HG03571 (cell line): Measurements from ENCODE around the gene ZNF44.
"Not testable (repeated sequence)": the region's sequence is repeated elsewhere in the genome, so short reads cannot be mapped to it uniquely, and the experiment has no call there.

Experiments
- ATAC-seq: cut with Tn5 transposase; IDR thresholded peaks from one replicate; pipeline ENCODE4 v1.9.1; 2021; ENCODE audit not compliant: unreplicated experiment

Gene ZNF44

DNA sequence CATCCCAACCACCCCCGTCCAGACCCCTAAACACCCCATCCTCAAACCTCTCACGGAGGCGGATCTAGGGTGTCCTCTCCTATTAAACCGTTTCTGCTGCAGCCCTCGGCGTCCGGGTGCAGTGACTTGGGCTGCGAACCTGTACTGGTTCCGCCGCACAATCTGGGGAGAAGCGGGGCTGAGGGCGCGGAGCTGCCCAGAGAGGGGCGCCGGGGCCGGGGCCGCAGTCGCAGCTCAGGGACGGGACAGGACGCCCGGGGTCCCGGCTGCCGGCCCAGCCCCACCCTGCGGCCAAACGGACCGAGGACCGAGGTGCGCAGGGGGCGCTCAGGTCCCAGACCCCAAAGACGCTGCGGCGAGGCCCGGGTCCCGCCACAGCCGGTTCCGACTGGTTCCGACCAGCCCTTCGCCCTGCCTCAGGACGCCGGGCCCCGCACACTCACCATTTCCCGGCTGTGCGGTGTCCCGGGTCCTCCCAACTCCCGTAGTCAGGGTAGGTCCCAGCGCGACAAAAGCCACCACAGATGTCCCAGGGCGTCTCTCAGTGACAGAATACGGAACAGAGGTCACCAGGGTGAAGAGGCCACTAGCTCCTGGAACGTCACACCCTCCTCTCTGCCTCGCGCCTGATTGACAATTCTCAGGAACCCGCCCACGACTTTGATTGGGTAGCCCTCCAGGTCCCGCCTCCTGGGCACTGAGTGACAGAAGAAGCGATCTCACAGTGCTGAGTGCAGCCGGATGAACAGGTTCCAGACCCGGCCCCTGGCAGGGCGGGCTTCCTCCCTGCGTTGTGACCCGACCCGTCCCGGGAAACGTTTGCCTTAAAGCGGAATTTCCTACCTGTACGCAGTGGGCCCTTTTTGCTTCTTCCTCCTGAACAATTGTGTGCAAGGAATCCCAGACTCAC lies at the start of gene ZNF44:
Gene ZNF44, minus strand, starts transcription at position 635 of the 910 bp plus-strand sequence. Its CDS starts 189 bp downstream, at position 446.
- peak; percentile 90 for ATAC-seq

DNA sequence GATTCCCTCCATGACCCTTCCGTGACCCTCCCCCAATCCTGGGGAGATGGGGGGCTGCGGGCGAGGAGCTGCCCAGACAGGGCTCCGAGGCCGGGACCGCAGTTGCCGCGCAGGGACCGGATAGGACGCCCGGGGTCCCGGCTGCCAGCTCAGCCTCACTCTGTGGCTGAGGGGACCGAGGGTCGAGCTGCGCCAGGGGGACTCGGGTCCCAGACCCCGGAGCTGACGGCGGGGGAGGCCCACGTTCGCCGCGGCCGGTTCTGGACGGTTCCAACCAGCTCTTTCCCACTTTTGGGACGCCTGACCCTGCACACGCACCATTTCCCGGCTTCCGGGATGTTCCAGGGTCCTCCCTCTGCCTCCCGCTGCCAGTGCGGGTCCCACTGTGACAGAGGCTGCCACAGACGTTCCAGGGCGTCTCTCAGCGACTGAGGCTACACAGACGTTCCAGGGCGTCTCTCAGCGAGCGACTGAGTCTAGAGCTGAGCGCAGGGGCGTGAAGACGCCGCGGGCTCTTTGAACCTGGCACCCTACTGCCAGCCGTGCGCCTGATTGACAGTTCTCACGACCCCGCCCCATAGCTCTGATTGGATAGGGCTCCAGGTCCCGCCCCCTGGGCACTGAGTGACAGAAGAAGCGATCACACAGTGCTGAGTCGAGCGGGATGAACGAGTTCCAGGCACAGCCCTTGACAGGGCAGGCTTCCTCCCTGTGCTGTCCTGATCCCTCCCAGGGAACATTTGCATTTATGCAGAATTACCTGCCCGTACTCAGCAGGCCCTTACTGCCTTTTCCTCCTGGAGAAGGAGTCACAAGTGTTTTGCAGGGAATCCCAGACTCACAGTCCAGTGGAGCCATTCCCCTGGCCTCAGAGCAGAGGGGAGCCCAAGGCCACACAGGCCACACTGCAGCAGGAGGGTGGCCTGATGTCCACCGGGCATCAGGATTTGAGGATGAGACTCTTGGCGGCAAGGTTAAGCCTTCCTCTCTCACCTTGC lies 38.8 kb upstream of the ZNF44 start, which contains the start of gene ZNF563:
Gene ZNF563, minus strand, starts transcription at position 472 of the 998 bp plus-strand sequence. Its CDS starts 151 bp downstream, at position 321.
- ATAC-seq = peak; percentile 94

DNA sequence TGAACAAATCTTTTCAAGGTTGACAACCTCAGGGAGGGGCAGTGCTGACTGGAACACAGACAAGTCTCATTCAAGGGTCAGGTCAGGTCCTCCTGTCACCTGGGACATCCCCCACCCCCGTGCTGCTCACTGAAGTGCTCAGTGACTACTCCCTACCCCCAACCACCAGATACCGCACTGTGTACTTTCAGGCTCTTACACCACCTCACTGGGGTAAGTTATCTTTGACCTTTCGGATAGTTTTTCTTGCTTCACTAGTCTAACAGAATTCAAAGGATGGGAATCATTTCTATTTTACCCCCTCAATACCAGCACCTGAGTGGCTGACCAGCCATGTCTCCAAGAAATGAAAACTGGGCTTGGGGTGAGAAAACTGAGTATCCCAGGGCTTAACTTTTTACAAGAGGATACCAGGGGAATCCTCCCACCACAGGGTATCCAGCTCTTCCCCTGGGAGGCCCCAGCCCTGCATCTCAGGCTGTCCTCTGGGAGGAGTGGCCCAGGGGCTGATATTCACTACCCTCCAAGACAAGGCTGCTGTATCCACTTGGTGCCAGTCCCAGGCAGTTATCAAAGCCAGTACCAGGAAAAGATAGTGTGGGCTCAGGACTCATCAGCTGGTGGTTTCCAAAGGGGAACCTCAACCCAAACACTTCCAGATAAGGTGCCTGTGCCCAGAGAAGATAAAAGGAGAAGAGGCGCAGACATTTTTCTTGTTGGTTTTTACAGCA lies 36.7 kb upstream of the ZNF44 start:
- ATAC-seq = no peak

DNA sequence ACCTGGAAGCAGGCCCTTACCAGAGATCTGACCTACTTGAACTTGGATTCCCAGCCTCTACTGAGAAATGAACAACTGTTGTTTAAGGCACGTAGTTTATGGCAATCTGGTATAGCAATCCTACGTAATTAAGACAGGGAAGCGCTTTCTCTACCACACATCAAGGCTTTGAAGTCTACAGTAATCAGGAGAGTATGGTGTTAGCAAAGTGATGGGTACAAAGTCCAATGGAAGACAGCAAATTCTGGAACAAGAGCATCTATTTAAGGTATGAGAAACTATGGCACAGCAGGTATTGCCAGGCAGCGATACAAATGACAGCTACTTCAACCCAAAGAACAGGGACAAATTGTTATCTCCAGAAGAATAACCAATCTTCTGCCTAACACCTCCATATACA lies 35.7 kb upstream of the ZNF44 start:
- ATAC-seq = no peak

DNA sequence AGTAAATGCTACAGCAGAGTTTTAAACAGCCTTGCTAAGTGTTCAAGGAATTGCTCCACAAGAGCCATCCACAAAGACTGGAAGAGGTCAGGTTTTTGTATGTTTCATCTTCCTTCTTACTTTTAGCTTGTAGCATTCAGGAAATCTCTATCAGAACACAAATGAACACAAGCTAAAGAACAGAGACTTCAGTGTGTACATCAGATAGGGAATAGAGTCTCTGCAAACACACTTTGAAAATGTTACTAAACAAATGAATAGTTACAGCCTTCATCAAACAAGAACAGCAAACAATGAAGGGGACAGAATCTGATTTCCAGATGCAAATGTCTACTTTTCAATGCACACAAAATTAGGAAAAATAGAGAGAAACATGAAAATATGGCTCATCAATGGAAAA lies 31.0 kb upstream of the ZNF44 start:
- ATAC-seq = no peak

DNA sequence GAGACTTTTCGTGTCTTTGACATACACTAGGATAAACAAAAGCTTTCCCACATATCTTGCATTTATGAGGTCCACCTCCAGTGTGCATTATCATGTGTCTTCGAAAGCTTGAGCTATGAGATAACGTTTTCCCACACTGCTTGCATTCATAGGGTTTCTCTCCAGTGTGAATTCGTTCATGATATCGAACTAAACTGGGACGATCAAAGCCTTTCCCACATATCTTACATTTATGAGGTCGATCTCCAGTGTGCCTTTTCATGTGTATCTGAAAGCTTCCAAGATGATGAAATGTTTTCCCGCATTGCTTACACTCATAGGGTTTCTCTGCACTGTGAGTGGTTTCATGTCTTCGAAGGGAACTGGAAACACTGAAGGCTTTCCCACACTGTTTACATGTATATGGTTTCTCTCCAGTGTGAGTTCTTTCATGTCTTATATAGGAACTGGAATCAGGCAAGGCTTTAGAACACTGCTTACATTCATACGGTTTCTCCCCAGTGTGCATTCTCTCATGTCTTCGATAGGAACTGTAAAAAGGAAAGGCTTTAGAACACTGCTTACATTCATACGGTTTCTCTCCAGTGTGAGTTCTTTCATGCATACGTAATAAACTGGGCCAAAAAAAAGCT lies 24.2 kb upstream of the ZNF44 start:
- ATAC-seq = no peak

DNA sequence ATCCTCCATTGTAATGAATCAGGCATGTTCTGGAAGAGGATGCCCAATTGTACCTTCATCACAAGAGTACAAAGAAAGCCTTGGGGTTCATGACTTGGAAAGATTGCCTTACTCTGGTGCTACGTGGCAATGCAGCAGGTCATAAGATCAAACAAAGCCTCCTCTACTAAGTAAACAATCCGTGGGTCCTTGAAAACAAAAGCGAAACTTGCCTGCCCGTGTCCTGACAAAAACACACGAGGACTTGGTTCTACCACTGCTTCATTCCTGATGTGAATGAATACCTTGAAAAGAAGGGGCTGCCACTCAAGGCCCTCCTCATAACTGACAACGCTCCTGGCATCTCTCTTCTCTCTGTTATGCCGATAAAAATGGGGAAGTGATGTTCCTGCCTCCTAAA lies 19.9 kb upstream of the ZNF44 start:
- ATAC-seq = no peak

DNA sequence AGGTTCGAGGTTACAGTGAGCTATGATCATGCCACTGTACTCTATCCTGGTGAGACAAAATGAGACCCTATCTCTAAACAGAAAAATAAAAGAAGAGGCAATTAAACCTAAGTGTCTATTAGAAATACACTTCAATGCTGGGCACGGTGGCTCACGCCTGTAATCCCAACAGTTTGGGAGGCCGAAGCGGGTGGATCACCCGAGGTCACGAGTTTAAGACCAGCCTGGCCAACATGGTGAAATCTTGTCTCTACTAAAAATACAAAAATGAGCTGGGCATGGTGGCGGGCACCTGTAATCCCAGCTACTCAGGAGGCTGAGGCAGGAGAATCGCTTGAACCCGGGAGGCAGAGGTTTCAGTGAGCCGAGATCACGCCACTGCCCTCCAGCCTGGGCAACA lies 14.2 kb upstream of the ZNF44 start:
- ATAC-seq = not testable (repeated sequence)

DNA sequence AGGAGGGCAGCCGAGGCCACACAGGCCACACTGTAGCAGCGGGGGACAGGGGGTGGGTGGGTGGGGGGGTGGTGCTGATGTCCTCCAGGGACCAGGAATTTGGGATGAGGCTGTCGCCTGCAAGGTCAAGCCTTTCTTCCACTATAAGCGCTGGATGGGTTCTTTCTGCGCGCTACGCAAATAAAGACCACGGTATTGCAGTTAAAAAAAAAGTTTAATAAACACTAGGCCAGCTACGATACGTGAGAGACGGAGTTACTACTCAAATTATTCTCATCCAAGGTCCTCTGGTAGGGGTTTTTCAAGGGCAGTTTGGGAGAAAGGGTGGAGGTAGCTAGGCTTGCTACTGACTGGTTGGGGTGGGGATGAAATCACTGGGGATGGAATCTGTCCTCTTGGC lies 508 bp upstream of the ZNF44 start:
- ATAC-seq = no peak

DNA sequence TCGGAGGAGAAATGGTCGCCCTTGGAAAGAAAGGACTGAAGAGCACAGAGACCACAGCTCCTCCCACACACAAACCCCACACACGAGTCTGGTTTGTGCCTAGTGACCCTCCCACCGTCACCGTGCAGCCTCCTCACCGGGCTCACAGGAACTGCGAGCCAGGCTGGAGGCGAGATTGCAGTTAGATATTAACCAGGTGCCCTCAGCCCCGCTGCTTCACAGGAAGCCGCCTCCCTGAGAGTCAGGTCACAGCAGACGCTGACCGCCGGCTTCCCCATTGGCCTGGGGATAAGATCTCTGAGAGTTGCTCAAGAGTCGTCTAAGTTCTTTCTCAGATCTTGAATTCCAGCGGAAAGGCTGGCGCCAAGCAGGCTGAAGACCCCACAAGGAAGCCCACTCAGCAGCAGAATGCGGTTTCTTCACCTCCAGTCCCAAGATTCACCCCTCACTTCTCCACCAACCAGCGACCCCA lies 870 bp downstream of the ZNF44 start:
- ATAC-seq = no peak

DNA sequence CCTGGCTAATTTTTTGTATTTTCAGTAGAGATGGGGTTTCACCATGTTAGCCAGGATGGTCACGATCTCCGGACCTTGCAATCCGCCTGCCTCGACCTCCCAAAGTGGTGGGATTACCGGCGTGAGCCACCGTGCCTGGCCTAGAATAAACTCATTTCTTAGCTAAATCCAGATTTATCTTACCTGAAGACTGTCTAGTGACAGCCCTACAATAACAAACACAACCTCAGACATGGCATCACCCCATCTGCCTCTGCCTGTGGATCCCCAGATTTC lies 5.0 kb downstream of the ZNF44 start:
- no peak for ATAC-seq

DNA sequence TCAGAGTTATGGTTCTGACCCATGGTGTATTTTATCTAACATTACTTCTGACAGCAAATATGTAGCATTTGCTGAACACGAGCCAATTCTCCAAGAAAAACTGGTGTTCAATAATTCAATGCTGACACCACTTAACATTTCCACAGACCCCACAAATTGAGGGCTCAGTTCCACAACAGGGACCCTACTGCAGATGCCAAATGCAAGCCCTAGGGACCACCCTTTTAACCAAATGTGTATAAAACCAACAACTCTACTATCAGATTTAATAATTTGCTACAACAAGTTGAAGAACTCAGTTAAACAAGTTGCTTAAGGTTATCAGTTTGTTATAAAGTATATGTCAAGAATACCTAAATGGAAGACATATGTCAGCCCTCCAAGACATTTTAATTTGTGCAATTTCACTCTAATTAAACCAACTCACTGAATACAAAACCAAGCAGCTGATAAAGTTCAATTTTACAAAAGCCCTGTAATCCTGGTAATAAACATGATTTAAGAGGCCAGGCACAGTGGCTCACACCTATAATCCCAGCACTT lies 6.7 kb downstream of the ZNF44 start:
- ATAC-seq = no peak

DNA sequence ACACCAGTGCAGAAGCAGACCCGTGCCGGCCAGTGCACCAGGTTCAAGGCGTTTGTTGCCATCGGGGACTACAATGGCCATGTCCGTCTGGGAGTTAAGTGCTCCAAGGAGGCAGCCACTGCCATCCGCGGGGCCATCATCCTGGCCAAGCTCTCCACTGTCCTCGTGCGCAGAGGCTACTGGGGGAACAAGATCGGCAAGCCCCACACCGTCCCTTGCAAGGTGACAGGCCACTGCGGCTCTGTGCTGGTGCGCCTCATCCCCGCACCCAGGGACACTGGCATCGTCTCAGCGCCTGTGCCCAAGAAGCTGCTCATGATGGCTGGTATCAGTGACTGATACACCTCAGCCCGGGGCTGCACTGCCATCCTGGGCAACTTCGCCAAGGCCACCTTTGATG lies 10.1 kb downstream of the ZNF44 start:
- no peak for ATAC-seq

DNA sequence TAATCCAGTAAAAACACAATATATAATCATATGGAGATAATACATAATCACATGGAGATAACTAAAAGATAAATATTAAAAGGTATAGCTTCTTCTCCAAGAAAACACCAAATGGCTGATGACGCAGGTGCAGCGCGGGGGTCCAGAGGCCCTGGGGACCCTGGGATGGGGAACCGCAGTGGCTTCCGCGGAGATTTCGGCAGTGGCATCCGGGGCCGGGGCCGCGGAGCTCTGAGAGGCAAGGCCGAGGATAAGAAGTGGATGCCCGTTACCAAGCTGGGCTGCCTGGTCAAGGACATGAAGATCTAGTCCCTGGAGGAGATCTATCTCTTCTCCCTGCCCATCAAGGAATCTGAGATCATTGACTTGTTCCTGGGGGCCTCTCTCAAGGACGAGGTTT lies 10.5 kb downstream of the ZNF44 start:
- no peak for ATAC-seq

DNA sequence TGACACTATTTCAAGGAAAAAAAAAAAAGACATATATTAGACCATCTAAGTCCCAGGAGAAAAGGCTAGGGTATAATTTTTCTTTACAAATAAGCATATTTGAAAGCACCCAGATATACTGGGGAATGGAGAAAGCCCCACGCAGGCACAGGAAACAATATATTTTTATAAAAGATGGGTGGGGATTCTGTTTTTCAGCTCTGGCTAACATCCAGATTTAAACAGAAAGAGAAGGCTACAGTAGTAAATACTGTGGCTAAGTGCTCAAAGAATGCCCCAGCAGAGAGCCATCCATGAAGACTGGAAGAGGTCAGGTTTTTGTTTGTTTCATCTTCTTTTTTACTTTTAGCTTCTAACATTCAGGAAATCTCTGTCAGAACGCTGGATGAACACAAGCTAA lies 16.0 kb downstream of the ZNF44 start:
- ATAC-seq = no peak

DNA sequence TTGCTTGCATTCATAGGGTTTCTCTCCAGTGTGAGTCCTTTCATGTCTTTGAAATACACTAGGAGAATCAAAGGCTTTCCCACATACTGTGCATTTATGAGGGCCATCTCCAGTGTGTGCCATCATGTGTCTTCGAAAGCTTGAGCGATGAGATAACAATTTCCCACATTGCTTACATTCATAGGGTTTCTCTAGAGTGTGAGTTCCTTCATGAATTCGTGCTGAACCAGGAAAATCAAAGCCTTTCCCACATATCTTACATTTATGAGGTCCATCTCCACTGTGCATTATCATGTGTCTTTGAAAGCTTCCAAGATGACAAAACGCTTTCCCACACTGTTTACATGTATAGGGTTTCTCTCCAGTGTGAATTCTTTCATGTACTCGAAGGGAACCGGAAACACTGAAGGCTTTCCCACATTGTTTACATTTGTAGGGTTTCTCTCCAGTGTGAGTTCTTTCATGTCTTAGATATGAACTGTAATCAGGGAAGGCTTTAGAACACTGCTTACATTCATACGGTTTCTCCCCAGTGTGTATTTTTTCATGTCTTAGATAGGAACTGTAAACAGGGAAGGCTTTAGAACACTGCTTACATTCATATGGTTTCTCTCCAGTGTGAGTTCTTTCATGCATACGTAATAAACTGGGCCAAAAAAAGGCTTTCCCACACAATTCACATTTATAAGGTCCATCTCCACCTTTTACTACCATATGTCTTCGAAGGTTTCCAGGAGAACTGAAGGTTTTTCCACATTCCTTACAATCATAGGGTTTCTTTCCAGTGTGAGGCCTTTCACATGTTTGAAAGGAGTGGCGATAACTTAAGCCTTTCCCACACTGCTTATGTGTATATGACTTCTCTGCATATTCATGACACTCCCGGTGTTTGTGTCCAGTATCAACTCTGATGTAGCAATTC lies 21.4 kb downstream of the ZNF44 start:
- ATAC-seq = no peak

DNA sequence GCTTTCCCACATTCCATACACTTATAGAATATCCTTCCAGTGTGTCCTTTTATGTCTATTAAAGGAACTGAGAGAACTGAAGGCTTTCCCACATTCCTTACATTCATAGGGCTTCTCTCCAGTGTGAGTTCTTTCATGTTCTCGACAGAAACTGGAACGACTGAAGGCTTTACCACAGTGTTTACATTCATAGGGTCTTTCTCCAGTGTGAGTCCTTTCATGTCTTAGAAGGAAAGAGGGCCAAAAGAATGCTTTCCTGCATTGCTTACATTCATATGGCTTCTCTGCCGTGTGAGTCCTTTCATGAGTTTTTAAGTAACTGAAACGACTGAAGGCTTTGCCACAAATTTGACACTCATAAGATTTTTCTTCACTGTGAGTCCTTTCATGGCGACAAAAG lies 22.3 kb downstream of the ZNF44 start:
- no peak for ATAC-seq

DNA sequence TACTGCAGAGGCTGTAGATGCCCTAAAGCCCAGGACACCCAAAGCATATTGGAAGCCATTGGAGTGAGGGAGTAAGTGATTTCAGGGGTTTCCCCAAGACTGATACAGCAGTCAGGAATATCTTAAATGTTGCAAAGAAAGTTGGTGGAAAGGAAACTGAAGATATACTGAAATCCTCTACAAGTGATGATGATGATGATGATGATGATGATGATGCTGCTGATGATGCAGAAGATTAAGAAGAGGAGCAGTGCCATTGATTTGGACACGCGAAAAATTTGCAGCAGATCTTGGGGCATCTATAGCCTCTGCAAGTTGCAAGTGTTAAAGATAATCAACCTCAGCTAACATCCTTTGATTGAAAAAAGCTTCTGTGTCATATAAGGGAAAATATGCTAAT lies 23.8 kb downstream of the ZNF44 start:
- ATAC-seq = no peak
